HCT116 (cell line): ENCODE measurements around the gene ZNF862. TPM values are rescaled to one million over a fixed set of nuclear protein-coding genes. Genes with fewer than 3 reads are reported as not detected.

Experiments
- ATAC-seq: fragments of 200-7000 bp; cut with Tn5 transposase; 2 replicates; pipeline ENCODE4 v1.9.1; 2020; ENCODE audit warnings: mild to moderate bottlenecking, moderate library complexity
- BruUV-seq: library from RNA; stranded (reverse); fragments of 400-500 nt; replicated peaks from 2 replicates; lab custom pipeline; 2021; lab: Mats Ljungman, UMichigan
- CTCF ChIA-PET: fragments of 300-600 bp; sonication (Branson Sonifier 250); formaldehyde crosslinking; loops from one replicate; lab custom pipeline; 2021; ENCODE audit warnings: antibody characterized with exemption; lab: Charles Lee
- POLR2A ChIA-PET: fragments of 300-600, 350-600 bp; sonication (Branson Sonifier 250); formaldehyde crosslinking; loops from one replicate; lab custom pipeline; 2021; ENCODE audit warnings: antibody characterized with exemption; lab: Charles Lee
- RAD21 ChIA-PET, 2 experiments: fragments of 300-600 bp; sonication (Branson Sonifier 250); formaldehyde crosslinking; loops; one replicate each; lab custom pipeline; 2023; ENCODE audit warnings: low total read pairs in 2 of 2; ENCODE audit not compliant: uncharacterized antibody in 2 of 2, unreplicated experiment in 2 of 2, low non-redundant PET in 1 of 2; lab: Charles Lee
- DNase-seq: peaks from one replicate; pipeline ENCODE4 v3.0.0-alpha.2; 2010; ENCODE audit warnings: low read depth, low spot score
- H2AFZ ChIP-seq: fragments of 200-600 bp; shearing (Covaris generic), sonication (generic); 2 replicates; pipeline ENCODE4 v1.6.1; 2017; ENCODE audit warnings: low read depth, mixed run types, mixed read lengths, antibody characterized with exemption, low read length; ENCODE audit not compliant: poor library complexity, severe bottlenecking
- H3K27ac ChIP-seq: 2 replicates; pipeline ENCODE4 v1.5.1; 2012; ENCODE audit warnings: low read depth, low read length
- H3K27me3 ChIP-seq: fragments of 200-600 bp; sonication (generic); 2 replicates; pipeline ENCODE4 v1.6.1; 2016; ENCODE audit warnings: mixed run types, low read length, mixed read lengths; ENCODE audit not compliant: insufficient read depth
- H3K36me3 ChIP-seq, 2 experiments: fragments of 200-500 bp in 1 of 2; fragments of 200-600 bp in 1 of 2; sonication (Bioruptor generic) in 1 of 2; sonication (generic) in 1 of 2; 2 replicates each; pipeline versions ENCODE4 v1.5.1 to v1.6.1; 2014 to 2016; ENCODE audit warnings: low read length in 2 of 2, inconsistent platforms in 1 of 2, mixed read lengths in 1 of 2, mixed run types in 1 of 2; ENCODE audit not compliant: insufficient read depth in 2 of 2, control insufficient read depth in 1 of 2
- H3K4me1 ChIP-seq, 2 experiments: fragments of 200-600 bp in 1 of 2; sonication (generic) in 1 of 2; 2 replicates each; pipeline versions ENCODE4 v1.5.1 to v1.6.1; 2012 to 2017; ENCODE audit warnings: low read length in 2 of 2, inconsistent platforms in 1 of 2, mild to moderate bottlenecking in 1 of 2, mixed read lengths in 1 of 2, mixed run types in 1 of 2, moderate library complexity in 1 of 2; ENCODE audit not compliant: insufficient read depth in 2 of 2, control insufficient read depth in 1 of 2
- H3K4me2 ChIP-seq: fragments of 200-600 bp; sonication (generic); 2 replicates; pipeline ENCODE4 v1.6.1; 2017; ENCODE audit warnings: mixed run types, low read length, mixed read lengths
- H3K4me3 ChIP-seq, 2 experiments: fragments of 200-600 bp in 1 of 2; sonication (generic) in 1 of 2; replicated peaks in 1 of 2; 2 replicates each; pipeline ENCODE4 v1.5.1; 2011 to 2016; ENCODE audit warnings: low read length in 2 of 2, control low read depth in 1 of 2, low read depth in 1 of 2, mild to moderate bottlenecking in 1 of 2, mixed read lengths in 1 of 2, mixed run types in 1 of 2
- H3K79me2 ChIP-seq: fragments of 200-600 bp; sonication (generic); 2 replicates; pipeline ENCODE4 v1.6.1; 2017; ENCODE audit warnings: mild to moderate bottlenecking, mixed run types, low read length, moderate library complexity, mixed read lengths; ENCODE audit not compliant: insufficient read depth
- H3K9ac ChIP-seq: fragments of 200-600 bp; sonication (generic); 2 replicates; pipeline ENCODE4 v1.6.1; 2016; ENCODE audit warnings: low read length, mixed read lengths
- H3K9me2 ChIP-seq: fragments of 200-600 bp; sonication (generic), shearing (Covaris generic); 2 replicates; pipeline ENCODE4 v1.6.1; 2017; ENCODE audit warnings: mixed run types, mild to moderate bottlenecking, moderate library complexity; ENCODE audit not compliant: insufficient read depth
- H3K9me3 ChIP-seq, 2 experiments: fragments of 200-500 bp in 1 of 2; fragments of 200-600 bp in 1 of 2; sonication (Bioruptor generic) in 1 of 2; sonication (generic) in 1 of 2; 2 replicates each; pipeline ENCODE4 v1.6.1; 2014 to 2017; ENCODE audit warnings: low read length in 2 of 2, mixed read lengths in 2 of 2, inconsistent platforms in 1 of 2, low read depth in 1 of 2, mild to moderate bottlenecking in 1 of 2, mixed run types in 1 of 2, moderate library complexity in 1 of 2; ENCODE audit not compliant: control insufficient read depth in 1 of 2, insufficient read depth in 1 of 2
- H4K20me1 ChIP-seq: fragments of 200-600 bp; sonication (generic), shearing (Covaris generic); 2 replicates; pipeline ENCODE4 v1.6.1; 2017; ENCODE audit warnings: mixed run types, mild to moderate bottlenecking, moderate library complexity; ENCODE audit not compliant: insufficient read depth
- CBX3 ChIP-seq: IDR thresholded peaks from 2 replicates; pipeline ENCODE4 v1.6.1; 2012; ENCODE audit warnings: low read depth
- EGR1 ChIP-seq: IDR thresholded peaks from 2 replicates; pipeline ENCODE4 v1.6.1; 2012; ENCODE audit warnings: low read depth
- ELF1 ChIP-seq: IDR thresholded peaks from 2 replicates; pipeline ENCODE4 v1.6.1; 2012; ENCODE audit warnings: low read depth, borderline replicate concordance
- EZH2 ChIP-seq: fragments of 200-600 bp; sonication (generic); IDR thresholded peaks from 2 replicates; pipeline ENCODE4 v1.6.1; 2017; ENCODE audit warnings: antibody characterized with exemption, mixed run types
- POLR2AphosphoS5 ChIP-seq: IDR thresholded peaks from 2 replicates; pipeline ENCODE4 v1.6.1; 2011; ENCODE audit warnings: mild to moderate bottlenecking, low read depth, low read length, moderate library complexity
- RAD21 ChIP-seq: IDR thresholded peaks from 2 replicates; pipeline ENCODE4 v1.6.1; 2012; ENCODE audit warnings: low read depth, mild to moderate bottlenecking
- REST ChIP-seq: IDR thresholded peaks from 2 replicates; pipeline ENCODE4 v1.6.1; 2012; ENCODE audit warnings: low read depth
- SIN3A ChIP-seq: IDR thresholded peaks from 2 replicates; pipeline ENCODE4 v1.6.1; 2012; ENCODE audit warnings: low read depth
- SP1 ChIP-seq: IDR thresholded peaks from 2 replicates; pipeline ENCODE4 v1.6.1; 2012; ENCODE audit warnings: low read depth
- SRF ChIP-seq: IDR thresholded peaks from 2 replicates; pipeline ENCODE4 v1.6.1; 2012; ENCODE audit warnings: low read depth
- intact Hi-C: fragments of 100-400 bp; cut with micrococcal nuclease; formaldehyde crosslinking; loops from 2 replicates; pipeline ENCODE4 v1.10.0; 2022
- total RNA-seq: library from RNA; stranded (reverse); gene quantifications from one replicate; pipeline ENCODE4 v1.2.1, GENCODE V29; 2021; ENCODE audit not compliant: unreplicated experiment

The ZNF862 gene
- total RNA-seq, 1 experiment from 2014 or later, result 8.5 TPM

DNA sequence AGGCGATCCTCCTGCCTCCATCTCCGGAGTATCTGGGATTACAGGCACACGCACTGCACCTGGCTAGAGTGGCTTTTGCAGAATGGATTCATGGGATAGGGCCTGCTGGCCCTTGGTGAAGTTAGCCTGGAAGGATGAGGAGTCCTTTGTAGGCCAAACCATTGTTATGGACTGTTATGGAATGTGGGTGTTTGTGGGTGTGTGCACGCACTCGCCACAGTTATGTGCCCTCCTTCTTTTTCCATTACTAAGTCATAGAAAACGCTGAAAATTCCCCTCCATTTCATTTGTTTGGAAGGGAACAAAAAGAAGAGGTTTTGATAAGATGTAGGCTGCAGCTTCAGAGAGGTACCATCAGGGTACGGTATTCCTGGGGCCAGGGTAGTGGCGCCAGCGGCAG is 15.0 kb downstream of the ZNF862 start:
- Histone ChIP-seq H3K27ac (no peak overlapping the region), H3K27me3 (no peaks in the 10 kb centered on the region), H3K9ac (no peak overlapping the region), H3K9me3 (no peaks in the 10 kb centered on the region), H3K9me2 (no peaks in the 10 kb centered on the region), H3K36me3 (no peaks in the 10 kb centered on the region), H3K4me2 (no peak overlapping the region), H2AFZ (no peak overlapping the region)
- BruUV-seq, result no TSS peak
- DNase-seq, result no peak
- ATAC-seq, result no peak
- RAD21 ChIA-PET, result no interaction called here
- TF ChIP-seq SP1 (no peak), RAD21 (no peak), SIN3A (no peak), POLR2AphosphoS5 (no peak), ELF1 (no peak), CBX3 (no peak), EZH2 (no peak), REST (no peak), SRF (no peak), EGR1 (no peak)
- TF ChIP-seq, all 23 proteins: peak for 0
- POLR2A ChIA-PET, result no interaction called here
- Histone ChIP-seq H3K4me3 (no peak overlapping the region), H3K79me2 (no peaks in the 10 kb centered on the region), H3K4me1 (peaks cover 27 to 35% of the 10 kb centered on the region in 2 experiments), H4K20me1 (no peaks in the 10 kb centered on the region)
- intact Hi-C loops, result no loop called here
- CTCF ChIA-PET, result no interaction called here
